ENCODE measurements around the gene KXD1.
A peak's percentile ranks its signal among the peaks of the same experiment; 100 is the strongest.
"Not testable (repeated sequence)": the region's sequence is repeated elsewhere in the genome, so short reads cannot be mapped to it uniquely, and the experiment has no call there.

The KXD1 gene

GRCh38 chr19:18587561-18587960, 29.9 kb downstream of the KXD1 start:
- no peak for DNase-seq

DNA sequence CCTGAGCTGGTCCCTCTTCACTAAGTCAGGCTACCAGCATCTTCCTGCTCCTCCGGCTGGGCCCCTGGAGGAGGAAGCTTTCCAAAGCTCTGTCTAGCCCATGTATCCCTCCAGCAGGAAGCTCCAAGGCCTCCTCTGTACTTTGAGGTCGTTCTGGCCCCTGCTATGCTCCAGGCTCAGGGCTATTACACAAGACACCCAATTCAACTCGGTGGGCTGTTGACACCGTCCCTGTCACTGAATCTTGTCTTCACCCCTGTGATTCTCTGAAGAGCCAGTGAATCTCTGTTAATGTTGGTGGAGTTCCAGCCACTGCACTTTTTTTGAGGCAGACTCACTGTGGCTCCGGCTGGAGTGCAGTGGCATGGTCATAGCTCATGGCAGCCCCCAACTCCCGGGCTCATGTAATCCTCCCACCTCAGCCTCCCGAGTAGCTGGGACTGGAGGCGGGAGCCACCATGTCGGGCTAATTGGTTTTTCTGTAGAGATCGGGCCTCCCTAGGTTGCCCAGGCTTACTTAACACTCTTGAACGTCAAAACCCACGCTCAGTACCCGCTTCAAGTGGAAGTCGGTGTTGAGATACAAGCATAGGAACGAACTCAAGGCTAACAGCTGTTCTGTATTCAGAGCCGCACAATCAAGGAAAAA, 30.4 kb downstream of the KXD1 start:
- DNase-seq = no peak

DNA sequence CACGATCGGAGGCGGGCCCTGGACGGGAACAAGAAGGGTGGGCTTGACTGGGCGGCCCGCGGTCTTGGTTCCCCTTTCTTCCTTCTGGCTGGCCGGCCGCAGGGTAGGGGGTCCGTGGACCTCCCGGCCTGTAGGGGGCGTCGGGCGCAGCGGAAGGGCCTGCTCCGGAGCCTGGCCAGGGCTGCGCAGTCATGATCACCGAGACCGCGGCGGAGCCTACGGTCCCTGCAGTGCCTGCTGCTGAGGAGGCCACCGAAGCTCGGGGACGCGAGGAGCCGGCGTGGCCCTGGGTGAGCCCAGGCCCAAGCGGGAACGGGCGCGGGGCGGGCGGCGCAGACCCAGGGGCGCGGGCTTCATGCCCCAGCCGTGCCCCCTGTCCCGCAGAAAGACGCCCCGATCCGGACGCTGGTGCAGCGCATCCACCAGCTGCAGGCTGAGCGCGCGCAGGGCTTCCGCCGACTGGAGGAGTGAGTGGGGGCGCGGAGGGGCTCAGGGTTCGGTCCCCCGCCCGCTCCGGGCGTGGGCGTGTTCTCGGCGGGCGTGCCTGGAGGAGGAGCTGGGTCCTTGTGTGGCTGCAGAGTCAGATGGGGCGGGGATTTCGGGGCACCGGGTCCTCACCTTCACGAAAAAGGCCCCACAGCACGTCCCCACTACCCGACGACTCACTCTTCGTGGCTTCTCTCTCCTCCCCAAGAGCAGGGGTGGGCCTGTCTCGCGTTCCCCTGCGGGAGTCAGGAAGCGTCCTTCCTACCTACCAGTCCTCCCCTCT, 31.1 kb downstream of the KXD1 start, which contains the start of gene REX1BD:
REX1BD (plus strand) TSS at position 188 of the 769 bp plus-strand sequence; CDS start at position 192, 4 bp downstream.
- DNase-seq = peak; percentile 92

GRCh38 chr19:18589380-18590272, 32.0 kb downstream of the KXD1 start:
- DNase-seq = peak; percentile 85

- peak; percentile 93 for DNase-seq
Measured at GRCh38 chr19:18590273-18591272, 32.9 kb downstream of the KXD1 start.

DNA sequence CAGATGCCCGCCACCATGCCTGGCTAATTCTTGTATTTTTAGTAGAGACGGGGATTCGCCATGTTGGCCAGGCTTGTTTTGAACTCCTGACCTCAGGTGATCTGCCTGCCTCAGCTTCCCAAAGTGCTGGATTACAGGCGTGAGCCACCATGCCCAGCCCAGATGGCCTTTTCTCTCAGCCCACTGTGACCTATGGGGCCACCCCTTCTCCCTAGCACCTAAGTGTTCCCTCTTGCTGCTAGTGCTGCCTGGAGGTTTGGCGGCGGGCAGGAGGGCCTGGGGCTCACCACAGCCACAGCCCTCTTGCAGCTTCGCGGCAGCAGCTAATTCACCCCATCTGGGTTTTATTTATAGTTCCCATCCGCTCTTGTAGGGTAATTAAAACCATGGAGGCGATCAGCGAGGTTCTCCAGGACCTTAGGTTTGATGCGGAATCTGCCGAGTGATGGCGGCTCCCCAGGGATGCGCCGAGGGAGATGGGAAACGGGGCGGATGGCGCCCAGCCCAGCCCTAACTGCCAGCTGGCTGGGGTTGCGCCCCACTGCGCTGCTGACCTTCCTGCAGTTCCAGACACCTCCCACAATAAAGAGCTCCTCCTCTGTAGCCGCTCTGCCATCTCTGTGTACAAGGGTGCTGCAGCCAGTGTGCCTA, 34.2 kb downstream of the KXD1 start:
- DNase-seq = no peak

GRCh38 chr19:18592732-18593131, 35.1 kb downstream of the KXD1 start:
- not testable (repeated sequence) for DNase-seq

GRCh38 chr19:18593367-18594095, 35.9 kb downstream of the KXD1 start:
- no peak for DNase-seq

DNA sequence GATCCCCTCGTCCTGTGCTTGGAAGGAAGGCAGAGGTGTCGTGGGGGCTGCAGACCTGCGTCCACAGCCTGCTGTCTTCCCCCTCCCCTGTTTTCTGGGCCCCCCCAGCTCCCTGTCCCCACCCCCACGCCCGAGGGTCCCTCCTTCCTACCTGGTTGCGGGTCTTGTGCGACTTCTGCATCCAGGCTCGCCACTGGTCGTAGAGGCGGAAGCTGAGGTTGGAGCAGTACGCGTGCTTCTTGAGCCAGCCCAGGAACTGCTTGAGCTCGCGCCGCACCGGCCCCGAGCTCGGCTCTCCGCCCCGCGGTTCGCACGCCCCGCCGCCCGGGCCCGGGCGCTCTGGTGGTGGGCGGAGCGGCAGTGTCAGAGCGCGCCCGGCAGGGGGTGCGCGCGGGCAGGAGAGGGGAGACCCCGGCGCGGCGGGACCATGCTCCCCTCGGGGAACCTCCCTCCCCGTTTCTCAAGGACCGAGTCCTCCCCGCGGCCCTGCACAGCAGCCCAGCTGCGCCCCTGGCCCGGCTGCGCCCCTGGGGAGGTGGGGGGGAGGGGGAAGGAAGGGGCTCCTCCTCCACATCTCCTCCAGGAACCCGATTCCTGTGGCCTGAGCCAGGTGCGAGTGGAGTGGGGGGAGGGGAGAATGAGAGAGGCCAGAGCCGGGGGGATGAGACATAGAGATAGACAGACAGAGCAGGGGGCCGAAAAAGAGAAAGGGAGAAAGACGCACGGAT, 36.6 kb downstream of the KXD1 start:
- DNase-seq = peak; percentile 87

- peak; percentile 78 for DNase-seq
Measured at GRCh38 chr19:18594824-18595373, 37.2 kb downstream of the KXD1 start.

DNA sequence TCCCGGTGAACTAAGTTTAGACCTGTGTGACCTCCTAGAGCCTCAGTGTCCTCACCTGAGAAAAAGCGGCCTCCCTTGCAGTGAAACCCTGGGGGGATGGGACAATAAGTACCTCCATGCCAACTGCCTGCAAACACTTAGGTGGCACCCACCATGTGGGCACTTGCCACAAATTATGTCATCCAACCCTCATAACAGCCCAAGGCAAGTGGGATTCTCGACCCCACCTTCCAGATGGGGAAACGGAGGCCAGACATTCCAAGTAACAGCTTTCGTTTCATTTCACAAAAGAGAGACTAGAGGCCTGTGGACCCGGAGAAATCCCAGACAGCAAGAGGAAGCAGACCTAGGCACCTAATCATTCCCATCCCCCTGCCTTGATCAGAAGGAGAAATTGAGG, 37.8 kb downstream of the KXD1 start:
- no peak for DNase-seq

GRCh38 chr19:18596752-18597157, 39.1 kb downstream of the KXD1 start:
- no peak for DNase-seq

- DNase-seq = no peak
Measured at GRCh38 chr19:18597809-18598660, 40.4 kb downstream of the KXD1 start.

GRCh38 chr19:18599485-18599884, 41.8 kb downstream of the KXD1 start:
- DNase-seq = no peak

GRCh38 chr19:18600692-18601397, 43.2 kb downstream of the KXD1 start:
- not testable (repeated sequence) for DNase-seq

GRCh38 chr19:18601875-18602274, 44.2 kb downstream of the KXD1 start:
- DNase-seq = no peak

GRCh38 chr19:18603255-18603957, 45.7 kb downstream of the KXD1 start:
- no peak for DNase-seq
